H1 (cell line): ENCODE results near the gene IGF1. TPM values are rescaled to one million over a fixed set of nuclear protein-coding genes. Genes with fewer than 3 reads are reported as not detected.

Source experiments
- CTCF ChIA-PET: fragments of 300-600 bp; sonication (Branson Sonifier 250); formaldehyde crosslinking; loops from one replicate; lab custom pipeline; 2021; ENCODE audit not compliant: partially characterized antibody; lab: Charles Lee
- POLR2A ChIA-PET: fragments of 300-600 bp; sonication (Branson Sonifier 250); formaldehyde crosslinking; loops from one replicate; lab custom pipeline; 2021; ENCODE audit warnings: inconsistent platforms; ENCODE audit not compliant: partially characterized antibody; lab: Charles Lee
- DNase-seq, 2 experiments: peaks; one replicate each; pipeline versions ENCODE4 v3.0.0 to v3.0.0-alpha.2; 2010 to 2022; ENCODE audit warnings: low spot score in 2 of 2, low read depth in 1 of 2, mixed read lengths in 1 of 2
- FAIRE-seq: peaks from 2 replicates; lab custom pipeline; 2011; peaks lifted over from hg19 to GRCh38; lab: Jason Lieb, UNC
- H2AFZ ChIP-seq: 2 replicates; pipeline ENCODE4 v1.8.1; 2012; ENCODE audit warnings: low read length, inconsistent platforms
- H2AK5ac ChIP-seq: 2 replicates; pipeline ENCODE4 v1.6.1; 2013; ENCODE audit warnings: low read depth, low read length
- H2BK120ac ChIP-seq: replicated peaks from 2 replicates; pipeline ENCODE3; 2013; ENCODE audit warnings: low read depth, low read length, inconsistent platforms
- H2BK12ac ChIP-seq: 2 replicates; pipeline ENCODE4 v1.6.1; 2013; ENCODE audit warnings: low read depth, low read length
- H2BK15ac ChIP-seq: 2 replicates; pipeline ENCODE4 v1.6.1; 2013; ENCODE audit warnings: low read length
- H2BK20ac ChIP-seq: 2 replicates; pipeline ENCODE4 v1.6.1; 2013; ENCODE audit warnings: low read length
- H2BK5ac ChIP-seq: 2 replicates; pipeline ENCODE4 v1.6.1; 2013; ENCODE audit warnings: low read depth, low read length
- H3K14ac ChIP-seq: 2 replicates; pipeline ENCODE4 v1.6.1; 2013; ENCODE audit warnings: inconsistent platforms; ENCODE audit not compliant: insufficient read length
- H3K18ac ChIP-seq: 2 replicates; pipeline ENCODE4 v1.6.1; 2013; ENCODE audit warnings: low read length; ENCODE audit errors: extremely low read depth
- H3K23ac ChIP-seq: 2 replicates; pipeline ENCODE4 v1.6.1; 2013; ENCODE audit warnings: inconsistent platforms; ENCODE audit not compliant: insufficient read length
- H3K23me2 ChIP-seq: 2 replicates; pipeline ENCODE4 v1.6.1; 2013; ENCODE audit warnings: low read depth, low read length
- H3K27ac ChIP-seq: 2 replicates; pipeline ENCODE4 v1.6.1; 2011; ENCODE audit warnings: low read depth, low read length, inconsistent platforms
- H3K27me3 ChIP-seq, 4 experiments: replicated peaks in 1 of 4; 1 replicate in 1 of 4; 2 replicates in 3 of 4; pipeline versions ENCODE4 v1.6.1 to v1.8.1; 2011 to 2013; ENCODE audit warnings: low read length in 3 of 4, mild to moderate bottlenecking in 3 of 4, inconsistent platforms in 2 of 4, mixed read lengths in 2 of 4, moderate library complexity in 1 of 4; ENCODE audit not compliant: control insufficient read depth in 3 of 4, insufficient read depth in 3 of 4; ENCODE audit errors: extremely low read depth in 1 of 4
- H3K36me3 ChIP-seq, 4 experiments: 2 replicates each; pipeline versions ENCODE4 v1.6.1 to v1.8.1; 2011 to 2013; ENCODE audit warnings: mild to moderate bottlenecking in 4 of 4, low read length in 3 of 4, moderate library complexity in 2 of 4, control low read depth in 1 of 4, inconsistent platforms in 1 of 4; ENCODE audit not compliant: insufficient read depth in 4 of 4, control insufficient read depth in 2 of 4
- H3K4ac ChIP-seq: replicated peaks from 2 replicates; pipeline ENCODE3; 2013; ENCODE audit warnings: low read length, low read depth, mixed read lengths, inconsistent platforms; ENCODE audit not compliant: insufficient read length
- H3K4me1 ChIP-seq, 4 experiments: replicated peaks in 1 of 4; 1 replicate in 1 of 4; 2 replicates in 3 of 4; pipeline versions ENCODE4 v1.6.1 to v1.8.1; 2011 to 2013; ENCODE audit warnings: low read length in 3 of 4, inconsistent platforms in 2 of 4, mixed read lengths in 1 of 4; ENCODE audit not compliant: insufficient read depth in 4 of 4, control insufficient read depth in 3 of 4
- H3K4me2 ChIP-seq, 2 experiments: 2 replicates each; pipeline versions ENCODE4 v1.6.1 to v1.8.1; 2011 to 2013; ENCODE audit warnings: low read depth in 2 of 2, low read length in 2 of 2, control low read depth in 1 of 2, inconsistent platforms in 1 of 2, mild to moderate bottlenecking in 1 of 2; ENCODE audit not compliant: insufficient read depth in 1 of 2
- H3K4me3 ChIP-seq, 4 experiments: fragments of 200-600, 300-600 bp in 1 of 4; sonication (generic), shearing (Covaris generic), sonication (Bioruptor Twin) in 1 of 4; 2 replicates each; pipeline versions ENCODE4 v1.5.1 to v1.8.1; 2011 to 2016; ENCODE audit warnings: low read length in 4 of 4, low read depth in 3 of 4, control low read depth in 2 of 4, inconsistent platforms in 2 of 4, mild to moderate bottlenecking in 2 of 4, mixed read lengths in 1 of 4, moderate library complexity in 1 of 4; ENCODE audit not compliant: insufficient read depth in 2 of 4; ENCODE audit errors: extremely low read depth in 1 of 4
- H3K56ac ChIP-seq: replicated peaks from 2 replicates; pipeline ENCODE3; 2013; ENCODE audit warnings: low read depth, mild to moderate bottlenecking, mixed read lengths, low read length, inconsistent platforms; ENCODE audit not compliant: insufficient read length
- H3K79me1 ChIP-seq: 2 replicates; pipeline ENCODE4 v1.6.1; 2013; ENCODE audit warnings: low read depth, low read length, control low read depth
- H3K79me2 ChIP-seq, 2 experiments: 2 replicates each; pipeline versions ENCODE4 v1.6.1 to v1.8.1; 2012 to 2013; ENCODE audit warnings: low read length in 2 of 2, mild to moderate bottlenecking in 2 of 2, inconsistent platforms in 1 of 2; ENCODE audit not compliant: insufficient read depth in 2 of 2, control insufficient read depth in 1 of 2
- H3K9ac ChIP-seq, 4 experiments: replicated peaks in 1 of 4; 1 replicate in 1 of 4; 2 replicates in 3 of 4; pipeline versions ENCODE4 v1.6.1 to v1.8.1; 2011 to 2013; ENCODE audit warnings: low read depth in 3 of 4, low read length in 3 of 4, control low read depth in 2 of 4, mild to moderate bottlenecking in 2 of 4, moderate library complexity in 2 of 4, inconsistent platforms in 1 of 4; ENCODE audit errors: extremely low read depth in 1 of 4
- H3K9me3 ChIP-seq, 2 experiments: 2 replicates each; pipeline versions ENCODE4 v1.6.1 to v1.8.1; 2012 to 2013; ENCODE audit warnings: mild to moderate bottlenecking in 2 of 2, moderate library complexity in 2 of 2, control low read depth in 1 of 2, inconsistent platforms in 1 of 2, low read depth in 1 of 2, low read length in 1 of 2, mixed read lengths in 1 of 2; ENCODE audit not compliant: insufficient read depth in 2 of 2
- H4K20me1 ChIP-seq, 2 experiments: replicated peaks in 1 of 2; 2 replicates each; pipeline versions ENCODE3 to v1.8.1; 2011 to 2013; ENCODE audit warnings: inconsistent platforms in 2 of 2, low read length in 2 of 2, mild to moderate bottlenecking in 1 of 2; ENCODE audit not compliant: insufficient read depth in 2 of 2, control insufficient read depth in 1 of 2
- H4K5ac ChIP-seq: 2 replicates; pipeline ENCODE4 v1.6.1; 2013; ENCODE audit warnings: low read length, low read depth, mixed read lengths, inconsistent platforms; ENCODE audit not compliant: insufficient read length
- H4K8ac ChIP-seq: 2 replicates; pipeline ENCODE4 v1.8.0; 2013; ENCODE audit warnings: mild to moderate bottlenecking, moderate library complexity, low read length, inconsistent platforms; ENCODE audit not compliant: insufficient read depth; ENCODE audit errors: extremely low read depth
- H4K91ac ChIP-seq: replicated peaks from 2 replicates; pipeline ENCODE3; 2013; ENCODE audit warnings: low read length, mixed read lengths, inconsistent platforms; ENCODE audit not compliant: insufficient read length
- ASH2L ChIP-seq: fragments of 200-600, 300-600 bp; sonication (generic); IDR thresholded peaks from one replicate; pipeline ENCODE4 v1.7.1; 2017; ENCODE audit warnings: low read length
- SP2 ChIP-seq: IDR thresholded peaks from 2 replicates; pipeline ENCODE4 v1.6.1; 2012; ENCODE audit warnings: mild to moderate bottlenecking, low read length, inconsistent platforms
- SRF ChIP-seq: IDR thresholded peaks from 2 replicates; pipeline ENCODE4 v1.6.1; 2011; ENCODE audit warnings: mild to moderate bottlenecking, low read depth, low read length, moderate library complexity
- TAF1 ChIP-seq: IDR thresholded peaks from 2 replicates; pipeline ENCODE4 v1.6.1; 2011; ENCODE audit warnings: mild to moderate bottlenecking, low read depth, low read length
- WGBS, 2 experiments: shearing (Covaris generic) in 1 of 2; methylation state at CpG; one replicate each; pipeline versions ENCODE4 v1.1.6 to v1.1.7; 2013 to 2015; ENCODE audit warnings: low lambda C conversion rate in 2 of 2, mixed read lengths in 2 of 2, inconsistent platforms in 1 of 2, low coverage in 1 of 2, missing lambda C conversion rate in 1 of 2; ENCODE audit not compliant: insufficient replicate concordance in 2 of 2, insufficient coverage in 1 of 2, insufficient read length in 1 of 2; ENCODE audit errors: extremely low coverage in 1 of 2, missing lambda C conversion rate in 1 of 2; 5-methylcytosine and 5-hydroxymethylcytosine counted together
- polyA plus RNA-seq, 7 experiments: library from polyadenylated mRNA; depleted of rRNA in 3 of 7; stranded (reverse) in 5 of 7; unstranded in 2 of 7; fragments of >200 nt in 5 of 7; fragments of 200-250 nt in 2 of 7; gene quantifications; 1 replicate in 5 of 7; 2 replicates in 1 of 7; 4 replicates in 1 of 7; pipeline versions ENCODE4 v1.2.1 to v1.2.3, GENCODE V29; 2011 to 2013; ENCODE audit warnings: missing spikeins in 2 of 7, mixed read lengths in 2 of 7
- total RNA-seq: library from RNA; stranded (reverse); fragmentation: NEBNext Ultra II Directional; extraction: Animal tissue kit (Norgen Biotek cat#: 25700); gene quantifications from 2 replicates; pipeline ENCODE4 v1.2.1, GENCODE V29; 2021

IGF1 gene
- total and polyA plus RNA-seq, 2 of the 8 experiments (the other 6 are each of a cell fraction or from before 2014, with no cell fraction given) = not detected

- FAIRE-seq (no peak), DNase-seq (no peak)
- no peaks in the 10 kb centered on the region for H3K27me3 ChIP-seq
These were observed 36.3 kb downstream of the IGF1 start for GRCh38 chr12:102444093-102444492.

More at GRCh38 chr12:102444093-102444492, 36.3 kb downstream of the IGF1 start:
- Histone ChIP-seq H3K4ac (no peak overlapping the region), H2BK120ac (no peak overlapping the region), H2AFZ (no peak overlapping the region), H4K91ac (no peak overlapping the region), H3K56ac (no peak overlapping the region), H2BK20ac (no peak overlapping the region), H4K5ac (no peak overlapping the region), H4K20me1 (no peaks in the 10 kb centered on the region), H3K14ac (no peak overlapping the region), H3K23ac (no peak overlapping the region), H2AK5ac (no peak overlapping the region), H3K4me2 (no peak overlapping the region), H2BK5ac (no peak overlapping the region), H3K23me2 (no peaks in the 10 kb centered on the region), H3K9me3 (no peaks in the 10 kb centered on the region), H3K18ac (no peak overlapping the region), H3K27ac (no peak overlapping the region), H3K79me1 (no peaks in the 10 kb centered on the region), H3K9ac (no peak overlapping the region), H3K36me3 (no peaks in the 10 kb centered on the region), H2BK12ac (no peak overlapping the region), H3K4me3 (no peak overlapping the region), H3K4me1 (no peaks in the 10 kb centered on the region), H3K79me2 (no peaks in the 10 kb centered on the region), H4K8ac (no peak overlapping the region), H2BK15ac (no peak overlapping the region)
- TF ChIP-seq SRF (no peak), SP2 (no peak), ASH2L (no peak), TAF1 (no peak)
- 93% methylated on average over 3 of the region's 3 CpGs; no CpG with 5 or more reads in 1 of the 2 experiments for WGBS, 2 experiments
- POLR2A ChIA-PET = no interaction called here
- CTCF ChIA-PET = no interaction called here
